HG03575 (cell line): ENCODE measurements around the gene FST.

Source experiments
- ATAC-seq: cut with Tn5 transposase; IDR thresholded peaks from one replicate; pipeline ENCODE4 v1.9.1; 2021; ENCODE audit not compliant: unreplicated experiment, insufficient number of reproducible peaks, low FRiP score; ENCODE audit errors: extremely low read depth

FST gene

DNA sequence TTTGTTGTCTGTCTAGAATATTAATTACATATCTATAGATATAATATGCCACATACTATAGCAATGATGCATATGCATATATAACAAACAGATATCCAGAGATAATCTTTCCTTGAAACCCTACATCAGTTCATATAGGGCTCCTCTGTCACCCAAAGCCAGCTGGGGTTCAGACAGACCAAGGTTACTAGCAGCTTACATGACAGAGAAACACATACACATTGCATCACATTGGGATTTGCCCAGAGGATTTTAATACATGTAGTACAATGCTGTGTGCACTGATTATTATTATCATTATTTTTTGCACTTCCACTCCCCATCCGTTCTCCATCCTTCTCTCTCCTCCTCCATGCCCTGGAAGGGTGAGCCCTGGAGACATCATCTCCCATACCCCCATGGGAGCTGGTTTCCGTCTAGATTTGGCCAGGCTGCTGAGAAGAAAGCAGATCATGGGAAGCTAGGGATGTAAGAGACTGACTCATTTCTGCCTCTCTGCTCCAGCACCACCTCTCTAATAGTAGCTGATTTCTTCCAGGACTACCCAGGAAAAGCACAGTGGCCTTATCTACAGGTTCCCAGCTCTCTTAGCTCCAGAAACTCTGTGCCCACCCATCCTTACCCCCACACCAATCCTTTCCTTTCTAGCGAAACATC lies 23.3 kb downstream of the FST start:
- ATAC-seq = no peak

DNA sequence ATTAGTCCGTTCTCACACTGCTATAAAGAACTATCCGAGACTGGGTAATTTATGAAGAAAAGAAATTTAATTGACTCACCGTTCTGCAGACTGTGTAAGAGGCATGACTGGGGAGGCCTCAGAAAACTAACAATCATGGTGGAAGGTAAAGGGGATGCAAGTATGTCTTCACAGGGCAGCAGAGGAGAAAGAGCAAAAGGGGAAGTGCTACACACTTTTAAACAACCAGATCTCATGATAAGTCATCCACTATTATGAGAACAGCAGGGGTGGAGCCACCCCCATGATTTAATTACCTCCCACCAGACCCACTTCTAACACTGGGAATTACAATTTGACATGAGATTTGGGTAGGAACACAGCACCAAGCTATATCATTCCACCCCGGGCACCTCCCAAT lies 26.6 kb downstream of the FST start:
- ATAC-seq = no peak

- no peak for ATAC-seq
These were observed 27.7 kb downstream of the FST start for GRCh38 chr5:53508125-53508524.

DNA sequence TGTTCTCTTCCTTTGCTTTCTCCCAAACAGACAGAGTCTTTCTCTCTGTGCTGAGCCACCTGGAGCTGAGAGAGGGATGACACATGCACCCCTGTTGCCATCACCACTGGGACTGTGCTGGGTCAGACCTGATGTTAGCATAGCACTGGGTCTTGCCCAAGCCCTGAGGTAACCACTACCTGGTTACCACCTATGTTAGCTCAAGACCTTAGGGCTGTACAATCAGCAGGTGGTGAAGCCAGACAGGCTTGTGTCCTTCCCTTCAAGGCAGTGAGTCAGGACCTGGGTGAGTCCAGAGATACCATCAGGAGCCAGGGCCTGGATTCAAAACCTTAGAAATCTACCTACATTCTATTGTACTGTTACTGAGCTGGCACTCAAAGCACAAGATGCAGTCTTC lies 32.1 kb downstream of the FST start:
- ATAC-seq = no peak

GRCh38 chr5:53515988-53516387 lies 35.6 kb downstream of the FST start:
- no peak for ATAC-seq

DNA sequence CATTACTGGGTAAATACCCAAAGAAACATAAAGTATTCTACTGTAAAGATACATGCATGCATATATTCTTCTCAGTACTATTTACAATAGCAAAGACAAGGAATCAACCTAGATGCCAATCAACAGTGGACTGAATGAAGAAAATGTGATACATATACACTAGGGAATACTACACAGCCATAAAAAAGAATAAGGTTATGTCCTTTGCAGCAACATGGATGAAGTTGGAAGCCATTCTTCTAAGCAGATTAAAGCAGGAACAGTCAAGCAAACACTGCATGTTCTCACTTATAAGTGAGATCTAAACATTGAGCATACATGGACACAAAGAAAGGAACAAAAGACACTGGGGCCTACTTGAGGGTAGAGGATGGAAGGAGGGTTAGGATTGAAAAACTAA lies 40.4 kb downstream of the FST start:
- no peak for ATAC-seq
